Lung (tissue), 12 donors: ENCODE results near the gene GUCA2B. TPM values are rescaled to one million over a fixed set of nuclear protein-coding genes. Genes with fewer than 3 reads are reported as not detected.

ENCODE experiments used
- ATAC-seq: fragments of 200-7000 bp; cut with Tn5 transposase; one replicate; pipeline ENCODE4 v1.9.1; 2020; ENCODE audit warnings: moderate number of reproducible peaks; ENCODE audit not compliant: insufficient read depth, low FRiP score
- DNase-seq, 3 donors: peaks; one replicate each; pipeline ENCODE4 v3.0.0-alpha.2; 2013 to 2017
- H3K27ac ChIP-seq, 2 donors: one replicate each; pipeline ENCODE4 v1.5.1; 2013; ENCODE audit warnings: mild to moderate bottlenecking in 2 of 2, moderate library complexity in 2 of 2, control low read depth in 1 of 2, inconsistent platforms in 1 of 2, low read depth in 1 of 2, low read length in 1 of 2
- H3K27me3 ChIP-seq, 3 donors: one replicate each; pipeline ENCODE4 v1.5.1; 2013; ENCODE audit warnings: low read length in 2 of 3; ENCODE audit not compliant: control insufficient read depth in 3 of 3, insufficient read depth in 3 of 3
- H3K36me3 ChIP-seq, 4 donors: one replicate each; pipeline ENCODE4 v1.5.1; 2013; ENCODE audit warnings: low read length in 4 of 4, mild to moderate bottlenecking in 1 of 4, moderate library complexity in 1 of 4; ENCODE audit not compliant: control insufficient read depth in 4 of 4, insufficient read depth in 4 of 4
- H3K4me1 ChIP-seq, 5 donors: one replicate each; pipeline ENCODE4 v1.5.1; 2013; ENCODE audit warnings: low read length in 5 of 5, mild to moderate bottlenecking in 2 of 5, moderate library complexity in 1 of 5; ENCODE audit not compliant: control insufficient read depth in 5 of 5, insufficient read depth in 5 of 5
- H3K4me3 ChIP-seq: one replicate; pipeline ENCODE4 v1.5.1; 2013; ENCODE audit warnings: mild to moderate bottlenecking, control low read depth, moderate library complexity
- H3K9ac ChIP-seq, 2 donors: one replicate each; pipeline ENCODE4 v1.5.1; 2013; ENCODE audit warnings: low read length in 2 of 2, control low read depth in 1 of 2; ENCODE audit not compliant: insufficient read depth in 1 of 2
- H3K9me3 ChIP-seq, 4 donors: one replicate each; pipeline ENCODE4 v1.5.1; 2013; ENCODE audit warnings: low read length in 3 of 4, mild to moderate bottlenecking in 1 of 4, moderate library complexity in 1 of 4; ENCODE audit not compliant: control insufficient read depth in 4 of 4, insufficient read depth in 3 of 4
- CTCF ChIP-seq: IDR thresholded peaks from 2 replicates; pipeline ENCODE4 v1.5.1; 2012; ENCODE audit warnings: mild to moderate bottlenecking; ENCODE audit errors: control extremely low read depth, extremely low read depth
- WGBS, 2 donors: extraction: QIAGEN DNeasy Blood & Tissue Kit; methylation state at CpG; one replicate each; pipeline ENCODE4 v1.1.7; 2013; 5-methylcytosine and 5-hydroxymethylcytosine counted together
- polyA plus RNA-seq, 2 donors: library from polyadenylated mRNA; stranded (reverse); fragments of 200-250 nt; gene quantifications; one replicate each; pipeline ENCODE4 v1.2.1, GENCODE V29; 2013
- total RNA-seq, 2 donors: library from RNA; depleted of rRNA in 1 of 2; stranded (reverse); fragments of >200 nt in 1 of 2; gene quantifications; one replicate each; pipeline ENCODE4 v1.2.1, GENCODE V29; 2014 to 2021
- donor health status: control.
- donor health status: control.
- donor health status: Bipolar disorder and iron deficiency.
- donor health status: healthy.
- donor health status: DM: yes; HTN: yes; CAD: no.

GUCA2B gene
- total and polyA plus RNA-seq, 4 donors: not detected

- Histone ChIP-seq H3K4me1 (peaks cover 0 to 2% (median 0%) of the 10 kb centered on the region in 5 donors), H3K27ac (no peak overlapping the region), H3K36me3 (peaks cover 6 to 30% (median 17%) of the 10 kb centered on the region in 4 donors), H3K27me3 (no peaks in the 10 kb centered on the region), H3K9ac (no peak overlapping the region), H3K4me3 (no peak overlapping the region), H3K9me3 (no peaks in the 10 kb centered on the region)
- WGBS, 2 donors: 97 to 100% methylated on average over 3 of the region's 3 CpGs
- ATAC-seq (no peak), DNase-seq (no peak)
- no peak for TF ChIP-seq CTCF
These were observed 42.6 kb downstream of the GUCA2B start for GRCh38 chr1:42195841-42196240.

- Histone ChIP-seq H3K36me3 (peaks cover 2 to 34% (median 20%) of the 10 kb centered on the region in 4 donors), H3K27ac (no peak overlapping the region), H3K4me3 (no peak overlapping the region), H3K9me3 (peaks cover 0 to 2% (median 0%) of the 10 kb centered on the region in 4 donors), H3K4me1 (peaks cover 0 to 2% (median 0%) of the 10 kb centered on the region in 5 donors), H3K27me3 (no peaks in the 10 kb centered on the region), H3K9ac (no peak overlapping the region)
- ATAC-seq: no peak
- WGBS, 2 donors: 90 to 94% methylated on average over 5 of the region's 5 CpGs
- no peak for DNase-seq
- TF ChIP-seq CTCF: no peak
These were observed 45.0 kb downstream of the GUCA2B start for GRCh38 chr1:42198251-42198650.

GRCh38 chr1:42201986-42202385 lies 48.8 kb downstream of the GUCA2B start:
- peaks cover 0 to 27% (median 12%) of the 10 kb centered on the region in 4 donors for H3K36me3 ChIP-seq
- H3K27me3 ChIP-seq: no peaks in the 10 kb centered on the region
- TF ChIP-seq CTCF: no peak
- no peak overlapping the region for H3K27ac ChIP-seq
- peaks cover 0 to 2% (median 1%) of the 10 kb centered on the region in 4 donors for H3K9me3 ChIP-seq
- H3K4me3 ChIP-seq: no peak overlapping the region
- H3K9ac ChIP-seq: no peak overlapping the region
- ATAC-seq (no peak), DNase-seq (no peak)
- no peaks in the 10 kb centered on the region for H3K4me1 ChIP-seq

Other genes starting within 250 kb of the GUCA2B start
- 10 to 100 TPM in 1 of 2 donors, 1 to 10 TPM in 1; 8.9 to 14.7 TPM for gene HIVEP3, start 234.5 kb upstream of the GUCA2B start, total RNA-seq
- 1 to 10 TPM; 7.0 to 8.7 TPM for gene HIVEP3, start 234.5 kb upstream of the GUCA2B start, polyA plus RNA-seq
- gene GUCA2A, start 11.3 kb downstream of the GUCA2B start, total RNA-seq: not detected
- under 1 TPM; 0.28 to 0.29 TPM for gene GUCA2A, start 11.3 kb downstream of the GUCA2B start, polyA plus RNA-seq
- gene FOXJ3, start 181.8 kb downstream of the GUCA2B start, total RNA-seq: 100 to 1,000 TPM in 1 of 2 donors, 10 to 100 TPM in 1; 39.6 to 106 TPM
- gene FOXJ3, start 181.8 kb downstream of the GUCA2B start, polyA plus RNA-seq: 10 to 100 TPM; 11.9 to 13.5 TPM
- 1 to 10 TPM in 1 of 2 donors, under 1 TPM in 1; 0.71 to 8.9 TPM for gene RIMKLA, start 227.4 kb downstream of the GUCA2B start, total RNA-seq
- gene RIMKLA, start 227.4 kb downstream of the GUCA2B start, polyA plus RNA-seq: 1 to 10 TPM in 1 of 2 donors, under 1 TPM in 1; 0.92 to 1.9 TPM